ENCODE data around the gene IFNAR1. TPM values are rescaled to one million over a fixed set of nuclear protein-coding genes. Genes with fewer than 3 reads are reported as not detected.

Gene IFNAR1
- total and polyA plus RNA-seq, 9 of the 15 experiments (the other 6 are each of a cell fraction or from before 2014, with no cell fraction given), result 8.6 to 31.8 (median 14.8) TPM

DNA sequence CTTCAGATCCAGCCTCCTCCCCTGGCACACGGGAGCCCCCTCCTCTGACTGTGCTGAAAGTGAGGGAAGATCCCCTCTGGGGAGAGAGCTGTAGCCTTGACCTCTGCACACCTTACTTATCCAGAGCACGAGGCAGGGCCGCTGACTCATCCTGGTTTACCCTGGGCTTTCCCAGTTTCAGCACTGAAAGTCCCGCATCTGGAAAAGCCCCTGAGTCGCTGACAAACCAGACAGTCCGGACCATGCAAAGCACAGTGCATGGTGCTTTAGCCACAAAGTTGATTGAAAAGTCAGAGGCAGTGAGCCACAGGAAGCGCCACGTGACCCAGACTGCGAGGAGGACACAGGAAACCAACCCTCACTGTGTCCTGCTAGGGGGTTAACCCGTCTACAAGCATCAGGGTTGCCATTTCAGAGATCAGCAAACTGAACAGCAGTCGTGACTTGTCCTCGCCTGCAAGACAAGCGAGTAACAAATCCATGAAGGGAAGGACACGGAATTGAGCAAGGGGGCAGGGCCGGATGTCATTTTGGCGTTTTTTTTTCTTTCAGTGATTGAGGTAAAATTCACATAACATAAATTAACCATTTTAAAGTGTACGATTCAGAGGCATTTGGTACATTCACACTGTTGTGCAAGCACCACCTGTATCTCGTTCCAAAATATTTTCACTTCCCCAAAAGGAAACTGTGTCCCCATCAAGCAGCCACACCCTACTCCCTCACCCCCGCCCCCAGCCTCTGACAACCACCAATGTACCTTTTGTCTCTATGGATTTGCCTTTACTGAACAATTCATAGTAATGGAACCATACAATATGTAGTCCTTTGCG is 58.5 kb downstream of the IFNAR1 start (continued):
- TF ChIP-seq, protein P1, sequence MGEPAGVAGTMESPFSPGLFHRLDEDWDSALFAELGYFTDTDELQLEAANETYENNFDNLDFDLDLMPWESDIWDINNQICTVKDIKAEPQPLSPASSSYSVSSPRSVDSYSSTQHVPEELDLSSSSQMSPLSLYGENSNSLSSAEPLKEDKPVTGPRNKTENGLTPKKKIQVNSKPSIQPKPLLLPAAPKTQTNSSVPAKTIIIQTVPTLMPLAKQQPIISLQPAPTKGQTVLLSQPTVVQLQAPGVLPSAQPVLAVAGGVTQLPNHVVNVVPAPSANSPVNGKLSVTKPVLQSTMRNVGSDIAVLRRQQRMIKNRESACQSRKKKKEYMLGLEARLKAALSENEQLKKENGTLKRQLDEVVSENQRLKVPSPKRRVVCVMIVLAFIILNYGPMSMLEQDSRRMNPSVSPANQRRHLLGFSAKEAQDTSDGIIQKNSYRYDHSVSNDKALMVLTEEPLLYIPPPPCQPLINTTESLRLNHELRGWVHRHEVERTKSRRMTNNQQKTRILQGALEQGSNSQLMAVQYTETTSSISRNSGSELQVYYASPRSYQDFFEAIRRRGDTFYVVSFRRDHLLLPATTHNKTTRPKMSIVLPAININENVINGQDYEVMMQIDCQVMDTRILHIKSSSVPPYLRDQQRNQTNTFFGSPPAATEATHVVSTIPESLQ (CRISPR knock-in tag; IDR thresholded peaks at IDR 0.05), result no peak
- TF ChIP-seq PRMT5 (CRISPR knock-in tag; IDR thresholded peaks at IDR 0.05) (no peak), TOE1 (IDR thresholded peaks at IDR 0.05; ENCODE audit: borderline replicate concordance) (peak; percentile 86), TOE1 (CRISPR knock-in tag; IDR thresholded peaks at IDR 0.05; ENCODE audit: borderline replicate concordance, low read depth) (no peak), MYBL2 (IDR thresholded peaks at IDR 0.05; ENCODE audit: low read depth) (no peak), MYBL2 (CRISPR knock-in tag; IDR thresholded peaks at IDR 0.05; ENCODE audit: borderline replicate concordance) (no peak), JUND (IDR thresholded peaks at IDR 0.05; ENCODE audit: borderline replicate concordance, low read depth, low read length) (peak; percentile 84), JUND (tag; IDR thresholded peaks at IDR 0.05; ENCODE audit: borderline replicate concordance, low read depth, low read length) (peak; percentile 81; the same call in 2 of the 3 replicates), ASH1L (IDR thresholded peaks at IDR 0.05; ENCODE audit: borderline replicate concordance, low read depth, partially characterized antibody) (no peak), HNRNPK (IDR thresholded peaks at IDR 0.05; ENCODE audit: low read depth, low read length, poor library complexity, severe bottlenecking) (no peak), JUN (IDR thresholded peaks at IDR 0.05; ENCODE audit: borderline replicate concordance, low read depth, low read length) (peak; percentile 73; the same call in 1 of the 2 replicates), JUN (CRISPR knock-in tag; IDR thresholded peaks at IDR 0.05; ENCODE audit: borderline replicate concordance) (no peak), SRSF1 (IDR thresholded peaks at IDR 0.05; ENCODE audit: low read depth, low read length) (no peak), ESRRB (CRISPR knock-in tag; IDR thresholded peaks at IDR 0.05; ENCODE audit: borderline replicate concordance) (no peak), ELF1 (tag; IDR thresholded peaks at IDR 0.05) (no peak), MED1 (CRISPR knock-in tag; IDR thresholded peaks at IDR 0.05; ENCODE audit: borderline replicate concordance) (no peak), ZNF224 (CRISPR knock-in tag; IDR thresholded peaks at IDR 0.05) (no peak), RBM14 (IDR thresholded peaks at IDR 0.05; ENCODE audit: borderline replicate concordance, insufficient read depth, low read depth, low read length) (no peak), KAT8 (IDR thresholded peaks at IDR 0.05; ENCODE audit: low read depth) (no peak), SAFB2 (IDR thresholded peaks at IDR 0.05; ENCODE audit: borderline replicate concordance, low read depth, low read length, severe bottlenecking) (no peak), SUPT5H (IDR thresholded peaks at IDR 0.05) (no peak)
- TF ChIP-seq, protein P2, sequence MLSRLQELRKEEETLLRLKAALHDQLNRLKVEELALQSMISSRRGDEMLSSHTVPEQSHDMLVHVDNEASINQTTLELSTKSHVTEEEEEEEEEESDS (CRISPR knock-in tag; IDR thresholded peaks at IDR 0.05), result no peak
- TF ChIP-seq, protein P3, sequence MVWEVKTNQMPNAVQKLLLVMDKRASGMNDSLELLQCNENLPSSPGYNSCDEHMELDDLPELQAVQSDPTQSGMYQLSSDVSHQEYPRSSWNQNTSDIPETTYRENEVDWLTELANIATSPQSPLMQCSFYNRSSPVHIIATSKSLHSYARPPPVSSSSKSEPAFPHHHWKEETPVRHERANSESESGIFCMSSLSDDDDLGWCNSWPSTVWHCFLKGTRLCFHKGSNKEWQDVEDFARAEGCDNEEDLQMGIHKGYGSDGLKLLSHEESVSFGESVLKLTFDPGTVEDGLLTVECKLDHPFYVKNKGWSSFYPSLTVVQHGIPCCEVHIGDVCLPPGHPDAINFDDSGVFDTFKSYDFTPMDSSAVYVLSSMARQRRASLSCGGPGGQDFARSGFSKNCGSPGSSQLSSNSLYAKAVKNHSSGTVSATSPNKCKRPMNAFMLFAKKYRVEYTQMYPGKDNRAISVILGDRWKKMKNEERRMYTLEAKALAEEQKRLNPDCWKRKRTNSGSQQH (CRISPR knock-in tag; IDR thresholded peaks at IDR 0.05), result no peak
